Stimulated activated CD8-positive, alpha-beta memory T cell treated with anti-CD3 and anti-CD28 coated beads, Interleukin-7, amount 100 ng/mL, for 24 hours (primary cell): Measurements from ENCODE around the gene MAML2.

Experiments used
- DNase-seq: peaks from one replicate; pipeline ENCODE4 v3.0.0-alpha.2; 2020; ENCODE audit warnings: low read depth

MAML2 gene

DNA sequence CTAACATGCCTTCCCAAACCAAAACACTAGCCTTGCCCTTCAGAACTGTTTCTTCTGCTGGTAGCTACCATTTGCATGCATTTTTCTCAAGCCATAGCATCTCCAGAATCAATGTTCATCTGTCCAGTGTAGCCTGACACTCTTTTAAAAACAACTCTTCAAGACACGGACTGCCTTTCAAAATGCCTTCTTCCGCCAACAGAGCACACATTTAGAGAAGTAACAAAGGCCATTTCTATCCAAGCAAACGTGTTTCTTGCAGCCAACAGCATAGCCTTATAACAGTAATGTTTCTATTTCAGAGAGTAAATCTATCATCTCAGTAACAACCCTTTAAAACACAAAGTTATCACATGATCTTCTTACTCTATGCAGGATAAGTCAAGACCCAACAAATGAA, 275.8 kb downstream of the MAML2 start:
- no peak for DNase-seq

DNA sequence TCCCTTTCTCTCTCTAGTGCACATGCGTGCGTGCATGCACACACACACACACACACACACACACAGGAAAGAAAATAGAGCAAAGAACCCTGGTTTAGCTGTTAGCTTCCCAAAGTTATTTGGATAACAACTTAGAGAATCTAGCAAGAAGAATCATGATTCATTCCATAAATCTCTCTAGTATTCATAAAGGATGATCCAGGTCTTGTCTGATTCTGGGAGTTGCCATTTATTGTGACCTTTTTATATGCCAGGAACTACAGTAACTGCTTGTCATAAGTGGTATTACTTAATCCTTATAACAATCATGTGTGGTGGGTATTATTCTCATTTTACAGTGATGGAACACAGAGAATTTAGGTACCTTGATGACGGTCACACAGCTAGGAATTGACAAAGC, 277.6 kb downstream of the MAML2 start:
- no peak for DNase-seq

DNA sequence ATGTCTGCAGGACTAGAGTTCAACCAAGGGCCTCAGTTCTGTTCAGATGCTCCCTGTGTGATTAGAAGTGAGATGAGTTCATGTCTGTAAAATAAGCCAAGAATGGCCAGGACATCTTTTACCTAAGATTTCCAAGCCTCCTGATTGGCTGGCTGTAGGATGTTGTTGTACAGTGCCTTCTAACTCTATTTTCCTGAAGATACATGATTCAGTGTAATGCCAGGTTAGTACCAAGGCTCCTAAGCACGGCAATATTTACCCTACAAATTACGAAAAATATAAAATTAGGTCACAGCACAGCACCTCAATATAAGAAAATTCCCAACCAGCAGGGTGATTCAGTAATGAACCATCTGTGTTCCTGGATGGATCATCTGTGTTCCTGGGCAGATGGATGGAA, 279.1 kb downstream of the MAML2 start:
- DNase-seq: no peak

DNA sequence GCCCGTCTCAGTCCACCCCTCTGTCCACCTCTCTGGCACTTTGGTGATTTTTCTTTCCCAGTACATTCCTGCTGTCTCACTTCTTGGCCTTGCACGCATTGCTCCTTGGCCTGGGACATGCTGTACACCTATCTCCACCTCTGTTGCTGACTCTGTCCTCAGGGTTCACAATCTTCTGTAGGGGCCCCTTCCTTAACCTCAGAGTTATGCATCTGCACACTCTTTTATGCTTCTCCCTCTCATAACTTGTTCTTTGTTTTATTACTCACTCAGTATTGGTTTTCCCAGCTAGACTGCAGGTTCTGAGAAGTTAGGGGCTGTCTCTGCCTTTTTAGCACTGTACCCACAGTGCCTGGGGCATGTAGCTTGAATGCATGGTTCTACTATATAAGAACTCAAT, 279.9 kb downstream of the MAML2 start:
- no peak for DNase-seq

DNA sequence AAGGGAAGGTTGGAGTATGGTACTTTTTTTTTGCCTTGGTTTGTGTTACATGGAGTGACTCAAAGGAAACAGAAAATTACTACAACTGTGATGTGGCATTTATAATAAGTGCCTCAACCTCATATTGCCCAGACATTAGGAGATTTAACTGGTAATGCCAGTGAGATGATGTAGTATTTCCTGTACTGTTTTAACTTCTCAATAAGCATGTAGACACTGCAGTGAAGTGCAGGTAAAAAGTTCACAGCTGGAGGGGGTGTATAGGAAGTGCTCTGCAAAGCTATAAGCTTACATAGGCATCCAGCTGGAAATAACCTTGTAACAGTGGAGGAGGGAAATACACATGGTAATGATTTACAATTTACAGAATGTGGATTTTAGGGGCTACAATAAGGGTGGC, 280.9 kb downstream of the MAML2 start:
- DNase-seq: no peak

DNA sequence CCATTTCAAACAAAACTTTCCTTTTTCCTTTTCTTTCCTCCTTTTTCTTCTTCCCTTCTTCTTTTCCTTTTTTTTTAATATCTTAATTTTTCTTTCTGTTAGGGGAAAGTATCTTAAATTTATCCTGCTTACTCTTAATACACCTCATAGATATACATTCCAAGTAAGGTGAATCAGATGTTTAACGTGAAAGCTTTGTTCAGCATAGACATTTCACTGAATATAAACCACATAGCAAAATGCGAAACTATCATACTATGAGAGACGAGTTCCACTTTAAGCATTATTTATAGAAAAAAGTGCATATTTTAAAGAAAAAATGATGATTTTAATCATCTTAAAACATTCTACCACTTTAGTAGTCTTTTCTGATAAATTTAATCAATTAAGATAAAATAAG, 281.3 kb downstream of the MAML2 start:
- no peak for DNase-seq

DNA sequence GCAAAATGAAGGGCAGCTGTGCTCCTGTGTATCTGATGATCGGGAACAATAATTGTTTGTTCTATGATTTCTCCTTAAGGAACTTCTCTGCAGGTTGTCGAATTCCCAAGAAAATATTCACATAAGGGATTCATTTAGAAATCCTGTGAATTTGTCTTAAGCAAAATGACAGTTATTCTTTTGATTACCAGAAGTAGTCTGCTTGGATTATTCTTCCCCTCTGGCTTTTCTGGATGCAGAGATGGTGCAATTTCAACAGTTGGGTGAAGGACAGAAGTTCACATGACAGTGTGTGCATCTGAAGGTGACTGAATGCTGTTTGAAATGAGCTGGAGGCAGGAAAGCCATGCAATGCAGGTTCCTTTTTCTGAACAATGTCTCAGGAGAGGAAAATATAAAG, 281.9 kb downstream of the MAML2 start:
- no peak for DNase-seq

DNA sequence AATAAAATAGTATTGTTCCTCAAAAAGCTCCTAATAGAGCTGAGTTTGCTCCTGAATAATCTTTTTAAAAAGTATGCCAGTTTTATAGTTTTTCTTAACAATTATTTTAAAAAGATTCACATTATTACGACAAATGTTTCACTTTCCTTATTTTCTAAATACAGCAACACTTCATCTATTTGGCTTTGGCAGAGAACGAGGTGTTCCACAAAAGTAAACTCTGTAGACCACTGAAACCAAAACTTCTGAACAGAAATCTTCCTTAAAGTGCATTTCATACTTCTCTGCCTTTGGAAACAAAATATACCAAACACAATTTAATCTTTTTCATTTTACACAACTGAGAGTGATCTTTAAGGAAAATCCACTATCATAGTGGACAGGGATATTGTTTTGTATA, 285.5 kb downstream of the MAML2 start:
- DNase-seq: no peak

DNA sequence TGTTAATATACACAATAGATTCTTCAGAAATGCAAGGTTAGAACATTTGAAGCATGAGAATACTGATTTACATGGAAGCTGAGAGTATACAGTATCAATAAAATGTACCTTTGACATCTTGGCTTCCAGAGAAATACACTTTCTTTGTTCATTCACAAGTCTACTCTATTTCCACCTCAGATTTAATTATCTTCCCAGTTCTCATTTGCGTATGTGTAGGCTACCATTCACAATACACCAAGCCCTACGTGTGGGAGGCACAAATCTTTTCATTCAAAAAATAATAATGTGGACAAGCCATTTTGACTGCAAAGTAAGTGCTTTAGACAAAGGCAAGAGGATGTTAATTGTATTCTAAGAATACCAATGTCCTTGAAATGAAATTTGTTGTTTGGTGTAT, 286.4 kb downstream of the MAML2 start:
- no peak for DNase-seq

DNA sequence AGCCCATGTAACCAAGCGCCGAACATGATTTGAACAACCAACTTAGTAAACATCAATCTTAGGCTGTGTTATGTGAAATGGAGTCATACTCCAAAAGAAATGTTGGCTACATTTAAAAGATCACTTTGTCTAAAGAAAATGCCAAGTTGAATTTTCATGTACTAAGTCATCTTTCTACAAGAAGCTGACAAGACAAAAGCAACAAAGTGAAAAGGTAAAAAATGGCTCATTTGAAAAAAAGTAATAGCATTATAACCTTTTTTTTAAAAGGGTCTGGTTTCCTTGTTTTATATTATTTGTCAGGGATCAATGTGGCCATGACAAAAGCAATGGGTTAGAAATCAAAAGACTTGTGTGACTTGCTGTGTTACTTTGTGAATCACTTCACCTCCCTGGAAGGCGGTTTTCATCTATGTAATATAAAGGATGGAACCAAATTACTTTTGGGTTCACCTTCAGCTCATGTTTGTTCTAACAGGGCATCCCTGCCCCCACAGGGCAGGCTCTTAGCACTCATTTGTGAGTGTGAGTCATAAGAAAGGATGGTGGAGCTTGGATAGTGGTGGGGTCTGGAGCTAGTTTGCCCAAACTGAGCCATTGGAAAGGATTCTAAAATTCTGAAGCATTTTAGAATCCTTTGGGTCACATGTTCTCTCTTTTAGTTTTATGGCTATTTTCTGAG, 287.1 kb downstream of the MAML2 start:
- DNase-seq: no peak

DNA sequence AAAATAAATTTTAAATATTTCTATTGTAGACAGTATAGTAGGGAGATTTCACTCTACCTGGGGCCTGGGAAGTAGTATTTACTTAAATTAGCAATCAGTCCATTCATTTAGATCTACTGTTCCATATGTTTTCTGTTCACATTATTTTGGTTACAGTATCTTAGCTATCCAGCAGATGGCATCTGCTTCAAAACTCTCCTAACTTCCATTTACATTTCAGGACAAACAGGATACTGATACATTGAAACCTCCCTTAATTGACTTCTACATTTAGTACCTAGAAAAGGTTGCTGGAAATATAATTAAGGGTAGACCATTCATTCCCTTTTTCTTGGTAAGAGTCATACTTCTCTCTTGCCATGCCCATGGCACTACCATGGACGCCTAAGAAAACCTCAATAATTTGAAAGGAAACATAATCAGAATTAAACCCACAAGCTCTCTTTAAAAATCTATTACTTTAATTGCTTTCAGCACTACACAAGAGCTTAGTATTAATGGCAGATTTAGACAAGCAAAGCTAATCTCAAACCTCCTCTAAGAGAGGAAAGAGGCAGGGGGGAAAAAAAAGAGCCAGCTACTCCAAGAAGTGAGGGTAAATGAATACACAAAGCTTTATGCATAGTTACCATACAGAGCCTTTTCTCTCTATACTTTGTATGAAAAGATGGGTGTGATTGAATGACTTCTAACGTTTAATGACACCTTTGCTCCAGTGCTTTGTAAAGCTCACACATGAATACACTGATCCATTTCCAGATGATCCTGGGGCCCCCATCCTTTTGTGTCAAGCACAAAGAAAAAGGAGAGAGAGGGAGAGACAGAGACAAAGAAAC, 287.9 kb downstream of the MAML2 start:
- DNase-seq: no peak

DNA sequence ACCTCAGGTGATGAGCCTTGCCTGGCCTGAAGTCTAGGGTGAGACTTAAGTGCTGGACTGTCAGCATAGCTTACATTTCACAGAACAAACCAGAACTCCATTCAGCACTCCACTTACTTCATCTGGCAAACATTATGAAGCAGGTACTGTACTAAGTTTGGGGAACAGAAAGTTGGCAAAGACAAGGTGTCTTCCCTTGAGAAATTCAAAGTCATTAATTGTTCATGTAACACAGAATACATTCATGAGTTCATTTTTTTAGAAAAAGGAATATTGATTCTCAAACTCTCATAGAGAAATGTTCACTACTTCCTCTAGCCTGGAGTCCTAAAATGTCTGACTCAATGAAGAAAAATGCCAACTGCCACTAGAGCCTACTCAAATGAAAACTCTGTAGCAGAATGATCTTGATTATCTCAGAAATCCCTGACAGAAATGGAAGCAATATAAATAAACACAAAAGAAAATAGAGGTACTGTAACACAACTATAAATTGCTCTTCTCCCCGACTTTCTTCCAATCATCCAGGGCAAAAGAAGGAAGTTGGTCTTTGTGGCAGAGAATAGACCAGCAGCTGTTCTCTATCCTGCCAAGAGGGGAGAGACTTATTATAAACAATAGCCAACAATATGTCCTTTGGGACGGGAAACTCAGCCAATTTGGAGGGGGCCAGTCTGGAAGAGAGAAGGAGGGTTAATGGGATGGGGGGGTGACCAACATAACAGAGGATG, 289.9 kb downstream of the MAML2 start:
- no peak for DNase-seq

DNA sequence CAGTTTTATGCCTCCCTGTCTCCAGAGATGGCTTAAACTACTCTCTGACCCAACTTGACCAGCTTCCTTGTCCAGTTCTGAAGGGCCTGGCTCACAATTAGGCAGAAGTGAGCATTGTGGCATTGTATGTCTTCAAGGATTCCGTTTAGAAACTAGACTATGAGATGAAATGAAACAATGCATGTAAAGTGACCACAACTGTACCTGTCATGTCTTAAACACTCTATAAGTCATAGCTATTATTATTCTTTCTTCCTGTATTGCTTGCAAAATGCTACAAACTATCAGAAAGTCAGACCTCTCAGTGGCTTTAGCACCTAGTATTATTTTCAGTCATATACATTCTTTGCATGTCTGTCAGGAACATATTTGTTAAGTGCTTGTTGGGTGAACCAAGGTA, 291.2 kb downstream of the MAML2 start:
- no peak for DNase-seq

DNA sequence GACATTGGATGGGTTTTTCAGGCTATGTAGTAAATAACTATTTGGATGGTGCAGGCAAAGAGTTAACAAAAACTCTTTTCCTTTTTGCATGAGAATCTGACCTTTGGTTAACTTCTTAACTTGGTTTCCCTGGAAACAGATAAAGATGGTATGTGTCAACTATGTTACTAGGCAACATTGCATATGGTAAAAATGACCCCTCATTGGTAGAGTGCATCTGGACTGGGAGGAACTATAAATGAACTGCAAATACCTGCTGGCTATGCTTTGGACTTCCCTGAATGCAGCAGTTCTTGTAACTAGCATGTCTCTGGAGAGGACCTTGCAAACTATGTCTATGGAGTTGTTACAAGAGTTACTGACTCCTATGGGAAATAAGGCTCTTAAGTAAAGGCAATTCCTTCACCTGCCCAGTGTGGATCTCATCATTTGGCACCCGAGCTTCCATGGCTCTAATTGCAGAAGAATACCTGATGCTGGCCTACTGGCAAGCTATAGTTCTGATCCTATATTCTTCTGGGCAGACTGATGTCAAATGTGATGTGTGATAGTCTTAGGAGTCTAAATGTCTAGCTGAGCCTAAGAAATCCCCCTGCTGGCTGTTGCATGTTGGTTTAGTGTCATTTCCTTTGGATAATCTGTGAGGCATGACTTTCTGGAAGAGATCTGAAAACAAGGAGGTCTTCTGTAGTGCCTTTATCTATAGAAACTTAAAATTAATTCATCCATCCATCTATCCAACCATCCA, 292.4 kb downstream of the MAML2 start:
- DNase-seq: no peak

DNA sequence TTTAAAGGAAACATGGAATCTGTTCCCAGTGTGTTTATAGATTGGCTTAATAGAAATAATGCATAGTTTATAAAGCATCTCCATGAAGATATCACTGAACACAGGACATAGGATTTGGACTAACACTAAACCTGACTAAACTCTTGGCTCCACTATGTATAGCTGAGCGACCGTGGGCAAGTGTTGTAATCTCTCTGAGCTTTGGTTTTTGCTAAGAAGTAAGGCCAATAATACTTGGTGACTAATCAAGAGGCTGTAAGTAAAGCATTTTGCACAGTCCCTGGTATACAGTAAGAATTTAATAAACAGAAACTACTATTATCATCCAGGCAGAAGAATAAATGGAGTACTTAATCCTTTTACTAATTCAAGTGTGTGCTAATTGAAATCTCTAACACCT, 293.6 kb downstream of the MAML2 start:
- DNase-seq: no peak

DNA sequence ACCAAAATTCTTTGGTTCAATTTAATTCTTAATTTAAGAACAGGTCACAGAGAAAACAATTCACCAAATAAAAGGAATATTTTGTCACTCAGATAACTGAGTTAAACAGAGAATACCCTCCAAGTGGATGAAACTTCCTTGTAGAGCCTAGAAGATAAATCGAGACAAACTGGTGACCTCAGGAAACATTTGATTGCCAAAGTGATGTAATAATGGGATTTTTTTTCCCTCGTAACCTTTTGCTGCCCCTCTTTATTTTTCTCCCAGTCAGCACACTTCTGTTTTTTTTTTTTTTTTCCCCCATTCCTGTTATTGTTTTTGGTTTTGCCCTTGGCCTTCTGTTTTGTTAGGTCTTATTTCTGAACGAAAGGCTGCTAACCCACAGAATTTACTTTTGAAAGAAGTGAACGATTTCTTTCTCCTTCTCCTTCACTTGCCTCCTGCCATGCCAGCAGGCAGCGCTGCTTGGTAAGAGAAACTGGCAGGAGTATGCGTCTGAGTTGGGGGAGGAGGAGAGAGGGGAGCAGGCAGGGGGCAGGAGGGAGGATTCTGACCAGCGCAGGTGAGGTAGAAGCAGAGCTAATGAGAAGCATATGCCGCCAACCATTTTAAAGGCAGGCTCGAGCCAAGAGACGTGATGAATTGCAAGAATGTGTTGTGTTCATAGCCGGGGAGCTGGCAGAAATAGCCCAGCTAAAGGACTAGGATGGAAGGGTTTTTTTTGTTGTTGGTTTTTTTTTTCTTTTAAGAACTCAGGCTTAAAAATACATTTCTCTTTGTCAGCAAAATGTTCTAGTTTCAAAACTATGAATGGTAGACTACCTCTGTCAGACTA, 297.2 kb downstream of the MAML2 start:
- no peak for DNase-seq

DNA sequence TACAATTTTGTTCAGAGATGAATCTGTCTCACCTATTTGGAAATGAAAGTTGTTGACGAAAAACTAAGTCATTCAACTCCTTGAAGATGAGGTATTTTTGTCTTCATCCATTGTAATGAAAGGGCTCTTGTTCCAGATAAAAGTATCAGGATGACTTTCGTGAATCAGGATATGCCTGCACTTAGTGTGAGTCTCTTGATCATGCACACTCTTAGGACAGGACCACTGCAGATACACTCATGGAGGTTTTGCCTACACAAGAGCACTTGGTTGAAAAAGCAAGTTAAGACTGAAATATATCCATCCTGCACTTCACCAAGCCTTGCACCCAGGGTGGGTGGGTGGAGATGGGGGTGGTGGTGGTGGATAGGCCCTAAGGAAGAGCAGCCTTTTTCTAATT, 298.2 kb downstream of the MAML2 start:
- no peak for DNase-seq

DNA sequence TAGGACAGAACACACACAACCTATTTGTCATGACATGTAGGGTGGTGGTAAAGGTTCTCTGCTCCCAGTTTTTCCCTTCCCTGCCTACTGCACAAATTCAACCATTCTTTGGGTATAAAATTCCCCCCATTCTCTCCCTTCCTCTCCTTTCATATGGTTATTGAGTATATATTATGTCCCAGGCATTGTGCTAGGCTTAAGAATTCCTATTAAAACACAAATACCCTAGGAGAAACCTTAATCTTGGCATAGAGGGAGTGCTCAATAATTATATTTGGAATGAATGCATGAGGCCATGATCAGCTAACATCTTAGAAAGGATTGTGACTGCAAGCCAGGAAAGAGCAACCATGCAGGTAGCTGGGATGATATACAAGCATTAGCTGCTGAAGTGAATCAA, 298.7 kb downstream of the MAML2 start:
- no peak for DNase-seq

DNA sequence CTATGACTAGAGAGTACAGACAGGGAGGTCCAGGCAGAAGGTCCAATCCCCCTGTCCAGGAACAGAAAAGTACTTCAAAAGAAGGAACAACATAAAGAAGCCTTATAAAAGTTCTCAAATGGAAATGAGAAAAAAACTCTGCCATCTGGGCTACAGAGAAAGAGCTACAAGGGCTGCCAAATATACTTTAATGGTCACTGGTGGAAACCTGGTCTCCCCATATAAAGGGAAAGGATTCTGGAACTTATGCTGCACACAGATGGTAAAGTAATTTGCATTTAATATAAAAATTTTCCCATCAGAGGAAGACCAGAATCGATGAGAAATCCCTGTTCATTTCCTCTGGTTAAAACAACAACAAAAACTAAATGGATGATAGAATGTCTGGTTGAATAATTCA, 299.7 kb downstream of the MAML2 start:
- DNase-seq: no peak

DNA sequence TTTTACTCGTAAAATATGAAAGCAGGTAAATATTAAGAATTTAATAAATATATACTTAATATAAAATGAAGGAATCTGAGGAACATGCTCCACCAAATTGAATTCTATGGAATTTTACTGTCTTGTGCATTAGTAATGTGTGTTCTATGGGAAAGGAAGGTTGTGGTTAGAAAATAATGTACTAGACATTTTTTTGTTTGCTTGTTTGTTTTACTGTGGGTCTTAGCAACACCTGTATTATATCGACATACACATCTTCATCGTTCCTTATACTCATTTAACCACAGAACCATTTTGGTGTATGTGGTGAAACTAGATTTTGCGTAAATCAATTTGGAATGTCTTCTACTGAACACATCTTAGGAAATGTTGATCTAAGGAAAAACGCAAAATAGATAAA, 304.9 kb downstream of the MAML2 start:
- DNase-seq: no peak

DNA sequence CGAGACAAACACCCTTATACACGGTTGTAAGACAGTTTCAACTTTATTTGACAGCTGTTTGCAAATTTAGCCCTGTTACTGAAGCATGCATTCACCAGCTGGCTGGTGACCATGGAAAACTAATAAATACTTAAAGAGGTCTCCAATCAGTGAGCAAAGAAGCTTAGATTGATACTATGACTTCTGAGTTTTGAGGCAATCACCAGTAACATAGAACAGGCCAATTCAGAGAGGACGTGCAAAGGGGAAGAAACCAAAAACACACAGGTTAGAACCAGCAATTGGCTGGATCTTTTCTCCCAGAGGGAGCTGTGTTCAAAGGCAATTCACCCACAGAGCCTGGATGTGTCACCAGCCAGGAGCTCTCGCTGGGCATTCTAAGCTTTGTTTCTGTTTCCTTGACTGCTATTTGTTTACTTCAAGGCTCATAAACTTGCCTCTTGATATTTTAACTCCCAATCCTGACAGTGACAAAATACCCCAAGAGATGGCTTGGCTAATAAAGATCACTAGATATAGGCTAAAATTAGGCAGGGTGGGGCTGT, 305.5 kb downstream of the MAML2 start:
- DNase-seq: no peak
